Hindlimb muscle (tissue), 1 donor: ENCODE measurements around the gene GNAZ. TPM values are rescaled to one million over a fixed set of nuclear protein-coding genes. Genes with fewer than 3 reads are reported as not detected.

Experiments
- DNase-seq: peaks from one replicate; pipeline ENCODE4 v3.0.0-alpha.2; 2013
- polyA plus RNA-seq: library from polyadenylated mRNA; unstranded; fragments of 120-200 nt; gene quantifications from one replicate; pipeline ENCODE4 v1.2.1, GENCODE V29; 2013; ENCODE audit not compliant: insufficient read length

Gene GNAZ
- polyA plus RNA-seq, 1 donor = 3.4 TPM

GRCh38 chr22:23077627-23078461 lies 7.5 kb downstream of the GNAZ start:
- no peak for DNase-seq

GRCh38 chr22:23078462-23078787 lies 8.1 kb downstream of the GNAZ start:
- no peak for DNase-seq

GRCh38 chr22:23079240-23079768 lies 9.0 kb downstream of the GNAZ start:
- no peak for DNase-seq

GRCh38 chr22:23079814-23080521 lies 9.6 kb downstream of the GNAZ start:
- no peak for DNase-seq

GRCh38 chr22:23080613-23081290 lies 10.4 kb downstream of the GNAZ start:
- no peak for DNase-seq

GRCh38 chr22:23082534-23083314 lies 12.4 kb downstream of the GNAZ start:
- DNase-seq = no peak

GRCh38 chr22:23083315-23084021 lies 13.1 kb downstream of the GNAZ start:
- DNase-seq = no peak

GRCh38 chr22:23084453-23085350 lies 14.4 kb downstream of the GNAZ start:
- DNase-seq = no peak

GRCh38 chr22:23085351-23085671 lies 15.0 kb downstream of the GNAZ start:
- no peak for DNase-seq

- DNase-seq = no peak
These were observed 15.5 kb downstream of the GNAZ start for GRCh38 chr22:23085785-23086184.

GRCh38 chr22:23086263-23086662 lies 15.9 kb downstream of the GNAZ start:
- no peak for DNase-seq

- DNase-seq = no peak
These were observed 16.5 kb downstream of the GNAZ start for GRCh38 chr22:23086787-23087186.

- DNase-seq = no peak
These were observed 17.9 kb downstream of the GNAZ start for GRCh38 chr22:23088199-23088604.

- DNase-seq = no peak
These were observed 18.7 kb downstream of the GNAZ start for GRCh38 chr22:23089010-23089409.

GRCh38 chr22:23089633-23090456 lies 19.5 kb downstream of the GNAZ start:
- DNase-seq = no peak

GRCh38 chr22:23090457-23090835 lies 20.1 kb downstream of the GNAZ start:
- DNase-seq = no peak

- DNase-seq = no peak
These were observed 21.4 kb downstream of the GNAZ start for GRCh38 chr22:23091760-23092159.

GRCh38 chr22:23092217-23092955 lies 22.1 kb downstream of the GNAZ start:
- DNase-seq = no peak
